ENCODE results near the gene AGBL4.

- TF ChIP-seq CTCF (IDR thresholded peaks at IDR 0.05; ENCODE audit: borderline replicate concordance, extremely low read depth, low read length, poor library complexity, severe bottlenecking) (no peak), EZH2 (IDR thresholded peaks at IDR 0.05; ENCODE audit: borderline replicate concordance, low read depth, low read length, severe bottlenecking) (no peak)
These were observed 863.1 kb downstream of the AGBL4 start for GRCh38 chr1:49160677-49161076.
